Activated CD4-positive, alpha-beta T cell treated with anti-CD3 and anti-CD28 coated beads, Interleukin-2, amount 10 ng/mL, durations not matched to agents 7 days and 5 days (primary cell): Measurements from ENCODE around the gene BLM. TPM values are rescaled to one million over a fixed set of nuclear protein-coding genes. Genes with fewer than 3 reads are reported as not detected.
A peak's percentile ranks its signal among the peaks of the same experiment; 100 is the strongest.
"Not testable (repeated sequence)": the region's sequence is repeated elsewhere in the genome, so short reads cannot be mapped to it uniquely, and the experiment has no call there.

Experiments used
- CTCF ChIA-PET: fragments of 350-600 bp; sonication (Branson Sonifier 250); formaldehyde crosslinking; loops from one replicate; lab custom pipeline; 2021; ENCODE audit warnings: antibody characterized with exemption; lab: Charles Lee
- POLR2A ChIA-PET: fragments of 350-600 bp; sonication (Branson Sonifier 250); formaldehyde crosslinking; loops from one replicate; lab custom pipeline; 2021; ENCODE audit warnings: antibody characterized with exemption; lab: Charles Lee
- DNase-seq: peaks from one replicate; pipeline ENCODE4 v3.0.0-alpha.2; 2020
- H3K27ac Mint-ChIP-seq: one replicate; pipeline ENCODE4 v1.8.0; 2021; ENCODE audit warnings: mild to moderate bottlenecking, moderate library complexity, mixed read lengths
- H3K27me3 Mint-ChIP-seq: one replicate; pipeline ENCODE4 v1.8.0; 2021; ENCODE audit warnings: mixed read lengths
- H3K36me3 Mint-ChIP-seq: one replicate; pipeline ENCODE4 v1.8.0; 2021; ENCODE audit warnings: low read depth, mixed read lengths
- H3K4me1 Mint-ChIP-seq: one replicate; pipeline ENCODE4 v1.8.0; 2021; ENCODE audit warnings: mixed read lengths
- H3K4me3 Mint-ChIP-seq: one replicate; pipeline ENCODE4 v1.8.0; 2021; ENCODE audit warnings: mild to moderate bottlenecking, moderate library complexity, mixed read lengths
- H3K9me3 Mint-ChIP-seq: one replicate; pipeline ENCODE4 v1.8.0; 2021; ENCODE audit warnings: mixed read lengths
- total RNA-seq, 2 experiments: library from RNA; stranded (reverse); gene quantifications; one replicate each; pipeline ENCODE4 v1.2.3, GENCODE V29; 2021

The BLM gene
- total RNA-seq, 2 experiments from 2014 or later: 50.2 to 57.7 TPM

DNA sequence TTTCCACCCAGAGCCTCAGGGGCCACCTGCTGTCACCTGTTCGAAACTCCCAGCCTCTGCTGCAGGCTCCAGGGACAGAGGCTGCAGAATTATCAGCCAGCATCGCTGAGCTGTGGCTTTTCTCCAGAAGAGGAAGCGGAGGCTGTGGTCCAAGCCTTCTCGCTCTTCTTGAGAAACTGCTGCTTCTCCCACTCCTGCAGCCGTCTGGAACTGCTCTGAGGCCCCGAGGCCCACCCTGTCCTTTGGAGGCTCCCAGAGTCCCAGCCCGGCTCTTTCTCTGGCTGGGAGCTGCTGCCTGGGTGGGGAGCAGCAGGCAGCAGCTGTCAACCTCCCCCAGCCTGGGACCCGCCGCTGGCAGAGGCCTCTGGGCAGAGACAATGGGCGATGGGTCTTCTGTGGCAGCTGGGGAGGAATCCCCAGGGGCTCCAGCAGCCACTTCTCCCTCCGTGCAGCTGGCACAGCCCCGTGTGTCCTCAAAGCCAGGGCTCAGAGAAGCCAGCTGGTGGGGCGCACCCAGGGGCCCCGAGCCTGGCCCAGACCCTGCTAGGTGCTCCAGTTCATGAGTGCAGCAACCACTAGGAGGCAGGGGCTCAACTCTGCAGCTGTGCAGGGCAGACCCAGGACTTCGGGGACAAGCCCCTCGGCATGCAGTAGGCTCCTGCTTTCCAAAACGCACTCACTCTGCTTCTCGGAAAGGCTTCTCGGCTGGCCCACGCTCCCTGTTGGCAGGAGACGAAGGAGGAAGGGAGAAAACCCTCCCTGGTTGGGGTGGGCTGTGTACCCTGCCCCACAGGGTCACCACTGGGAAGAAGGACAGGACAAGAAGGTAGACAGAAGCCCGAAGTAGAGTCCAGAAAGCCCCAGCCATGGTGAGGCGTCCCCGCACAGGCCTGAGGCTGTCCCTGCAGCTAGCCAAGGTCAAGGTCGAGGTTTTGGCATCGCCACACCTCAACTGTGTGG is 101.4 kb downstream of the BLM start:
- Mint-ChIP-seq H3K27me3 (no peaks in the 10 kb centered on the region), H3K9me3 (no peaks in the 10 kb centered on the region), H3K36me3 (peaks cover 21% of the 10 kb centered on the region), H3K27ac (peak overlapping the region; percentile 84), H3K4me1 (peaks cover 71% of the 10 kb centered on the region), H3K4me3 (peak overlapping the region; percentile 27)
- DNase-seq: peak; percentile 36
- POLR2A ChIA-PET: interaction anchor here (0.6 to 1.4 kb wide), 5 partner anchors 11 to 50 kb away, joined by 3 read pairs; partner anchors contain the start of gene FURIN
- CTCF ChIA-PET: interaction anchor here (0.7 to 4.8 kb wide), 17 partner anchors 9 to 106 kb away, joined by 3 to 32 read pairs (median 4); partner anchors contain the start of genes BLM and FES

DNA sequence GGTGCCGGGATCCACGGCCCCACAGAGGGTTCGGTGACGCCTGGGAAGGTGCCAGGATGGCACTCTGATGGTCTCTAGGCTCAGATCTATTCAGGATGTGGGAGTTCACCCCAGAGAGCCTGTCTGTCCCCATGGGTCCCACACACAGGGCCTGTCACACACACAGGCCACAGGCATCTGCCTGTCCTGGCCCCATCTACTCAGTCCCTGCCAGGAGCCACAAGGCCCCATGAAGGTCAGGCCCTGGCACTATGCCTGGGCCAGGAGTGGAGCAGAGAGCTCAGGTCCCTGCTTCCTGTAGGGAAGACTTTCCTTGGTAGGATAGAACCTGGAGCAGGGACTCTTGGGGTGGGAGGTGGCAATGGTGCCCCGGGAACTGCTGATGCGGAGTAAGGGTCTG is 102.2 kb downstream of the BLM start:
- no peak for DNase-seq
- POLR2A ChIA-PET: no interaction called here
- peak overlapping the region; percentile 57 for H3K27ac Mint-ChIP-seq
- peaks cover 68% of the 10 kb centered on the region for H3K4me1 Mint-ChIP-seq
- H3K27me3 Mint-ChIP-seq: no peaks in the 10 kb centered on the region
- peaks cover 14% of the 10 kb centered on the region for H3K36me3 Mint-ChIP-seq
- H3K9me3 Mint-ChIP-seq: no peaks in the 10 kb centered on the region
- no peak overlapping the region for H3K4me3 Mint-ChIP-seq
- CTCF ChIA-PET: interaction anchor here (0.7 to 1.1 kb wide), 2 partner anchors 11 to 105 kb away, joined by 3 to 5 read pairs; no protein-coding TSS in a partner anchor

DNA sequence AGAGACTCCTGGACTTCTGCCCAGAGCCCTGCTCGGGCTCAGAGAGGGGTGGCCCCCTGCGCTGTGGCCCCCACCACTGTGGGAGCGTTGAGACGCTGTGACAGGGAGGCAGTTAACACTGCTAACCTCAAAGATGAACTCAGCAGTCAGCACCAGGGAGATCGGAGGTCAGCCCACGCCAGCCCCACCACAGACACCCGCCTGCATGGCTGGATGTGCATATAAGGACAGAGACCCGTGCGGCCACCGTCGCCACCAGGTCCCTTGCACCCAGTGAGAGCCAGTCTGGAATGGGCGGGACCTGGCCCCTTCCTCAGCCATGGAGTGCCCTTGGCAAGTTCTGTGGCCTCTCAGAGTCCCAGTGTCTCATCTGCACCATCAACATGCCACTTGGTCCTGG is 102.7 kb downstream of the BLM start:
- H3K27ac Mint-ChIP-seq: peak overlapping the region; percentile 57
- H3K27me3 Mint-ChIP-seq: no peaks in the 10 kb centered on the region
- CTCF ChIA-PET: interaction anchor here (0.7 to 1.2 kb wide), 3 partner anchors 10 to 25 kb away, joined by 3 to 5 read pairs (median 5); no protein-coding TSS in a partner anchor
- peaks cover 65% of the 10 kb centered on the region for H3K4me1 Mint-ChIP-seq
- H3K36me3 Mint-ChIP-seq: peaks cover 11% of the 10 kb centered on the region
- POLR2A ChIA-PET: no interaction called here
- DNase-seq: no peak
- H3K4me3 Mint-ChIP-seq: no peak overlapping the region
- no peaks in the 10 kb centered on the region for H3K9me3 Mint-ChIP-seq

DNA sequence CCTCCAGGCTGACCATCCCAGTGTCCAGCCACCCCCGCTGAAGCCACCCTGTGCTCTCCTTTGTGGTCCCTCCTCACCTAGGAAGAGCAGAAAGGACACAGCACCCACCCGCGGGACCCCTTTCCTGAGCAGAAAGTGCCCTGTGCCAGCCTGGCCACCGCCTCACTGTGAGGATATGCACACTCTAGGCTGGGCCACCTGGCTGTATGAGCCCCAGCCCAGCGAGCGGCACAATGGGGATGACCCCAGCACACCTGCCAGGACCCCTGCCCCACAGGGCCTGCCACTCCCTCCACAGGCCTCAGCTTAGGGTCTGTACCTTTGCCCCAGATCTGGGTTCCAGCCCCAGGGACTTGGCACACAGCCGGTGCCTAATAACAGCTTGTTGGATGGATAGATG is 103.3 kb downstream of the BLM start:
- Mint-ChIP-seq H3K4me1 (peaks cover 59% of the 10 kb centered on the region), H3K36me3 (peaks cover 5% of the 10 kb centered on the region), H3K27me3 (no peaks in the 10 kb centered on the region), H3K27ac (no peak overlapping the region), H3K4me3 (no peak overlapping the region), H3K9me3 (no peaks in the 10 kb centered on the region)
- DNase-seq: no peak
- ChIA-PET CTCF (interaction anchor here (0.7 to 2.5 kb wide), 6 partner anchors 10 to 408 kb away, joined by 3 to 11 read pairs (median 4); partner anchors contain the start of gene HDDC3), POLR2A (no interaction called here)

DNA sequence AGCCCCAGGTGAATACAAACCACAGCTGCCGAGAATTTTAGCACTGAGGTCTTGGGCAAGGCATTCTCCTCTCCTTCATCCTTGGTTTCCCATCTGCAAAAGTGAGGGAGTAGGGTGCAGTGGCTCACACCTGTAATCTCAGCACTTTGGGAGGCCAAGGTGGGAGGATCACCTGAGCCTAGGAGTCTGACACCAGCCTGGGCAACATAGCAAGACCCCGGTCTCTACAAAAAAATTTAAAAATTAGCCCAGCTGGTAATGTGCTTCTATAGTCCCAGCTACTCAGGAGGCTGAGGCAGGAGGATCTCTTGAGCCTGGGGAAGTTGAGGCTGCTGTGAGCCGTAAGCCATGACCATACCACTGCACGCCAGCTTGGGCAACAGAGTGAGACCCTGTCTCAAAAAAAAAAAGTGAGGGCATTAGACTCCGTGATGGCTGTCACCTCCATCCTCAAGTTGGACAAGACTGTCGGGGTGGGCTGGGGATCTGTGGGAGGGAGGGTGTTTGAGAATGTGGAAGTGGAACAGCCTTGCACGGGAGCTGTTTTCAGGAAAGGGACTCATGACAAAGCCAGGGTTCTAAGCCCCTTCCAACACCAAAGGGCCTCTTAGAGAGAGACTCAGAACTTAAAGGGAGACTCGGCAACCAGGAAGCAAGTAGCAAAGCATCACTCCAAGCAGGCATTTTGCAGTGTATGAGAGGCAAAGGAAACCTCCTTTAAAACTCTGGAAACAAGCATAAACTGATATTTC is 105.2 kb downstream of the BLM start:
- H3K27me3 Mint-ChIP-seq: no peaks in the 10 kb centered on the region
- peaks cover 3% of the 10 kb centered on the region for H3K9me3 Mint-ChIP-seq
- H3K4me3 Mint-ChIP-seq: no peak overlapping the region
- ChIA-PET POLR2A (no interaction called here), CTCF (interaction anchor here (0.6 to 2.5 kb wide), 8 partner anchors 8 to 110 kb away, joined by 3 to 11 read pairs (median 4); partner anchors contain the start of gene HDDC3)
- DNase-seq: no peak
- peaks cover 53% of the 10 kb centered on the region for H3K4me1 Mint-ChIP-seq
- no peak overlapping the region for H3K27ac Mint-ChIP-seq
- H3K36me3 Mint-ChIP-seq: peaks cover 12% of the 10 kb centered on the region

DNA sequence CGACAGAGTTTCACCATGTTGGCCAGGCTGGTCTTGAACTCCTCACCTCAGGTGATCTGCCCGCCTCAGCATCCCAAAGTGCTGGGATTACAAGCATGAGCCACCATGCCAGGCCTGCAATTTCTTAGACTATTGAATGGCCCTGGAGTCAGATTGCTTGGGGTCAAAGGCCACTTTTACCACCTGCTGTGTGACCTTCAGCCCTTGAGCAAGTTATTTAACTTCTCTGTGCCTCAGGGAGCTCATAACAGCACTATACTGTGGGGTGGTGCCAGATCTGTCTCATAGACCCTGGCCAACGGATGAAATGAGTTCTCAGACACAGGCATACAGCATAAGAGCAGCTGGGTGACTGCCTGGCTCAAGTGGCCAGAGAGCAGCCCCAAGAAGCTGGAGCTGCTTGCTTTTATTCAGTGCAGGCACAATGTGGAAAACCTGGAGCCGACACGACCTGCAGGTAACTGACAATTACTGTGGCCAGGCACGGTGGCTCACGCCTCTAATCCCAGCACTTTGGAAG is 106.4 kb downstream of the BLM start:
- peaks cover 12% of the 10 kb centered on the region for H3K36me3 Mint-ChIP-seq
- peaks cover 50% of the 10 kb centered on the region for H3K4me1 Mint-ChIP-seq
- CTCF ChIA-PET: interaction anchor here (1.0 kb wide), 1 partner anchor 10 kb away, joined by 3 read pairs; no protein-coding TSS in a partner anchor
- H3K9me3 Mint-ChIP-seq: peaks cover 3% of the 10 kb centered on the region
- POLR2A ChIA-PET: no interaction called here
- no peak overlapping the region for H3K27ac Mint-ChIP-seq
- no peak overlapping the region for H3K4me3 Mint-ChIP-seq
- no peaks in the 10 kb centered on the region for H3K27me3 Mint-ChIP-seq
- DNase-seq: no peak

DNA sequence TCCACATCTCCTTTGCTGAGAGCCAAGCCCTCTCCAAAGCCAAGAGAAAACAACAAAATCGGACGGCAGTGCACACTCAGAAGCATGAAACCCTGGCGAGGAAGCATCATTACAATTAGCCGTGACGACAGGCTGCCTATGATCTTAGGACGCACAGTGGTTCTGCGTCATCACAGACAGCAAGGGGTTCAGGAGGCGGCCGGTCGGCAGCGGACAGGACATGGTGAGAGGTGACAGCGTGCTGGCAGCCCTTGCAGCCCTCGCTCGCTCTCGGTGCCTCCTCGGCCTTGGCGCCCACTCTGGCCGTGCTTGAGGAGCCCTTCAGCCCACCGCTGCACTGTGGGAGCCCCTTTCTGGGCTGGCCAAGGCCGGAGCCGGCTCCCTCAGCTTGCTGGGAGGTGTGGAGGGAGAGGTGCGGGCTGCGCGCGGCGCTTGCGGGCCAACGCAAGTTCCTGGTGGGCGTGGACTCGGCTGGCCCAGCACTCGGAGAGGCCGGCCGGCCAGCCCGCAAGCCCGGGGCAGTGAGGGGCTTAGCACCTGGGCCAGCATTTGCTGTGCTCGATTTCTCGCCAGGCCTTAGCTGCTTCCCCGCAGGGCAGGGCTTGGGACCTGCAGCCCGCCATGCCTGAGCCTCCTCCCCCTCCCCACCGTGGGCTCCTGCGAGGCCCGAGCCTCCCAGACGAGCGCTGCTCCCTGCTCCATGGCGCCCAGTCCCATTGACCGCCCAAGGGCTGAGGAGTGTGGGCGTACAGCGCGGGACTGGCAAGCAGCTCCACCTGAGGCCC is 108.2 kb downstream of the BLM start:
- Mint-ChIP-seq H3K4me1 (peaks cover 50% of the 10 kb centered on the region), H3K36me3 (peaks cover 12% of the 10 kb centered on the region)
- not testable (repeated sequence) for H3K27ac Mint-ChIP-seq, DNase-seq, H3K9me3 Mint-ChIP-seq, H3K4me3 Mint-ChIP-seq, H3K27me3 Mint-ChIP-seq
- ChIA-PET CTCF (interaction anchor here (1.0 to 3.8 kb wide), 2 partner anchors 9 to 20 kb away, joined by 4 to 32 read pairs; no protein-coding TSS in a partner anchor), POLR2A (interaction anchor here (1.7 kb wide), 1 partner anchor 12 kb away, joined by 6 read pairs; no protein-coding TSS in a partner anchor)

DNA sequence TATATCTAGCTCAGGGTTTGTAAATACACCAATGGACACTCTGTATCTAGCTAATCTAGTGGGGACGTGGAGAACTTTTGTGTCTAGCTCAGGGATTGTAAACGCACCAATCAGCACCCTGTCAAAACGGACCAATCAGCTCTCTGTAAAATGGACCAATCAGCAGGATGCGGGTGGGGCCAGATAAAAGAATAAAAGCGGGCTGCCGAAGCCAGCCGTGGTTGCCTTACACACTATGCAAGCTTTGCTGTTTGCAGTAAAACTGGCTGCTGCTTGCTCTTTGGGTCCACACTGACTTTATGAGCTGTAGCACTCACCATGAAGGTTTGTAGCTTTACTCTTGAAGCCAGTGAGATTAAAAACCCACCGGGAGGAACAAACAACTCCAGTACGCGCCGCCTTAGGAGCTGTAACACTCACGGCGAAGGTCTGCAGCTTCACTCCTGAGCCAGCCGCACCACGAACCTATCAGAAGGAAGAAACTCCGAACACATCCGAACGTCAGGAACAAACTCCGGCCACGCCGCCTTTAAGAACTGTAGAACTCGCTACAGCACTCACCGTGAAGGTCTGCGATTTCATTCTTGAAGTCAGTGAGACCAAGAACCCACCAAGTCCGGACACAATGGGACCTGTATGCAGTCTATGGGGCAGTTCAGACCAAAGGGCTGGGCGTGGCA is 109.2 kb downstream of the BLM start:
- not testable (repeated sequence) for H3K4me3 Mint-ChIP-seq, H3K9me3 Mint-ChIP-seq

DNA sequence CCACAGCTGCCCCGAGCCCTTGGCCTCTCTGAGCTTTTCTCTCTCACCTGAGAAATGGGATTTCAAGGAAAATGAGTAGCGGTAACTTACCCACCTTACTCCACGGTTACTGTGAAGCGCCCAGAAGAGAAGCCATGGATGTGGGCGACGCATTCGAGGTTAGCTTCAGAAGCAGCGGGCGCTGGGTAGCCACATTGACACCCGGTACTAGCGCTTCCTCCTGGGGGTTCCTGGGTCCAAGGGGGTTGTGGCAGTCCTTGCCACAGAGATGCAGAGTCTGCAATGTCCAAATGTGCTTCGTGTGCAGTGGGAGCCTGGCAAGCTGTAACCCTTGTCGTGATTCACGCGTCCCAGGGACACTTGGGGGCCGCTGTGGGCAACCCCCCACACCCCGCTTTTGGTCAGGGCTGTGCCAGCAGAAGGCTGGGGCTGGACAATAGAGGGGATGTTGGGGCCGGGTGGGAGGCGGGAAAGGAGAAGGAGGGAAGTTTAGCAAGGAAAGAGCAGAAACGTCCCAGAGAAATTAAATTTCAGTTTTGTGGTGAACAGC is 109.8 kb downstream of the BLM start:
- CTCF ChIA-PET: interaction anchor here (1.0 to 3.8 kb wide), 9 partner anchors 9 to 105 kb away, joined by 3 to 32 read pairs (median 4); partner anchors contain the start of gene HDDC3
- POLR2A ChIA-PET: interaction anchor here (1.7 kb wide), 1 partner anchor 11 kb away, joined by 6 read pairs; no protein-coding TSS in a partner anchor
- Mint-ChIP-seq H3K27me3 (no peaks in the 10 kb centered on the region), H3K4me1 (peaks cover 56% of the 10 kb centered on the region), H3K9me3 (peaks cover 3% of the 10 kb centered on the region), H3K27ac (no peak overlapping the region), H3K4me3 (no peak overlapping the region), H3K36me3 (peaks cover 12% of the 10 kb centered on the region)
- DNase-seq: no peak

More for the DNA sequence above, 109.2 kb downstream of the BLM start:
- H3K27ac Mint-ChIP-seq, DNase-seq, H3K27me3 Mint-ChIP-seq: not testable (repeated sequence)
- POLR2A ChIA-PET: interaction anchor here (1.7 kb wide), 1 partner anchor 11 kb away, joined by 6 read pairs; no protein-coding TSS in a partner anchor
- CTCF ChIA-PET: interaction anchor here (1.0 to 3.8 kb wide), 9 partner anchors 9 to 106 kb away, joined by 3 to 32 read pairs (median 4); partner anchors contain the start of gene HDDC3
- H3K4me1 Mint-ChIP-seq: peaks cover 58% of the 10 kb centered on the region
- H3K36me3 Mint-ChIP-seq: peaks cover 12% of the 10 kb centered on the region

DNA sequence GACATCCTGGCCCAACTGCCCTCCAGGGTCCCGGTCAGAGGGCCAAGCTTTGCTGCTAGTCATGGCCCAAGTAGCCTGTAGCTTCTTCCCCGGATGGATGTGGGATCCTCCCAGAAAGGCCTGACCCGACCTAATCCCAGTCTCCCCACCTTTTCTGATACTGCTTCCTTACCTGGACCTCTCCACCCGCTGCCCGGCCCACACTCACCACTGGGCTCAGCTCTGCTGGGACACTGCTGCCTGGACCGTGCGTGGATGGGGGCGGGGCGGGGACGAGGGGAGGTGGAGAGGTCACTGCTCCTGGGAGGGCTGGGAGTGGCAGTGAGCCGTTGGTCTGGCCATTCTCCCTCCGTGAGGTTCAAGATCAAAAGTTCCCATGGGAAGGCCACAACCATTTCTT is 111.0 kb downstream of the BLM start:
- Mint-ChIP-seq H3K27ac (peak overlapping the region; percentile 9), H3K4me3 (no peak overlapping the region), H3K27me3 (no peaks in the 10 kb centered on the region), H3K9me3 (peaks cover 3% of the 10 kb centered on the region), H3K36me3 (peaks cover 12% of the 10 kb centered on the region), H3K4me1 (peaks cover 62% of the 10 kb centered on the region)
- ChIA-PET POLR2A (no interaction called here), CTCF (interaction anchor here (0.6 to 3.8 kb wide), 7 partner anchors 12 to 104 kb away, joined by 3 to 32 read pairs (median 5); partner anchors contain the start of gene HDDC3)
- no peak for DNase-seq
